Colonic mucosa (tissue), 4 donors: ENCODE results near the gene SPATA16. TPM values are rescaled to one million over a fixed set of nuclear protein-coding genes. Genes with fewer than 3 reads are reported as not detected.

Experiments
- DNase-seq: peaks from one replicate; pipeline ENCODE4 v3.0.0-alpha.2; 2020
- H3K27ac ChIP-seq: fragments of 200-600 bp; one replicate; pipeline ENCODE4 v1.8.0; 2021
- H3K27me3 ChIP-seq: fragments of 200-600 bp; one replicate; pipeline ENCODE4 v1.8.0; 2021
- H3K36me3 ChIP-seq: fragments of 200-600 bp; one replicate; pipeline ENCODE4 v1.8.0; 2021
- H3K4me1 ChIP-seq: fragments of 200-600 bp; one replicate; pipeline ENCODE4 v1.8.0; 2021; ENCODE audit warnings: mild to moderate bottlenecking
- H3K4me3 ChIP-seq: fragments of 200-600 bp; one replicate; pipeline ENCODE4 v1.8.0; 2021
- H3K9ac ChIP-seq, 2 donors: one replicate each; pipeline ENCODE4 v1.7.0; 2013; ENCODE audit warnings: control low read depth in 2 of 2, low read depth in 2 of 2, low read length in 2 of 2
- H3K9me3 ChIP-seq: fragments of 200-600 bp; one replicate; pipeline ENCODE4 v1.8.0; 2021
- CTCF ChIP-seq: fragments of 200-600 bp; IDR thresholded peaks from one replicate; pipeline ENCODE4 v1.8.0; 2022; ENCODE audit warnings: antibody characterized with exemption, mild to moderate bottlenecking
- intact Hi-C: fragments of 100-400 bp; cut with DNase I; formaldehyde crosslinking; loops from one replicate; pipeline ENCODE4 v1.14.1; 2022
- total RNA-seq, 2 donors: library from RNA; stranded (reverse); fragmentation: NEBNext Ultra II Directional in 1 of 2; extraction: Animal tissue kit (Norgen Biotek cat#: 25700) in 1 of 2; gene quantifications; one replicate each; pipeline ENCODE4 v1.2.1, GENCODE V29; 2021
- donor health status: healthy.
- donor health status: DM: no; HTN: no; CAD: no.
- donor health status: DM: no; HTN: no; CAD: no.

SPATA16 gene
- total RNA-seq, 2 donors from 2014 or later, result not detected

GRCh38 chr3:172931746-172932285, 209.2 kb downstream of the SPATA16 start:
- Histone ChIP-seq H3K9ac (no peak overlapping the region), H3K27ac (no peak overlapping the region), H3K27me3 (no peaks in the 10 kb centered on the region), H3K4me1 (no peaks in the 10 kb centered on the region), H3K36me3 (no peaks in the 10 kb centered on the region), H3K9me3 (no peaks in the 10 kb centered on the region), H3K4me3 (no peak overlapping the region)
- no peak for DNase-seq
- intact Hi-C loops, result no loop called here
- TF ChIP-seq CTCF, result no peak

GRCh38 chr3:172929451-172929850, 211.6 kb downstream of the SPATA16 start:
- H3K27ac ChIP-seq, result no peak overlapping the region
- no peaks in the 10 kb centered on the region for H3K4me1 ChIP-seq
- H3K27me3 ChIP-seq, result no peaks in the 10 kb centered on the region
- no peak overlapping the region for H3K9ac ChIP-seq
- no peak for TF ChIP-seq CTCF
- H3K9me3 ChIP-seq, result no peaks in the 10 kb centered on the region
- no peak for DNase-seq
- no peak overlapping the region for H3K4me3 ChIP-seq
- no peaks in the 10 kb centered on the region for H3K36me3 ChIP-seq
- intact Hi-C loops, result no loop called here

- H3K9ac ChIP-seq, result no peak overlapping the region
- no peak overlapping the region for H3K27ac ChIP-seq
- TF ChIP-seq CTCF, result no peak
- intact Hi-C loops, result no loop called here
- no peak overlapping the region for H3K4me3 ChIP-seq
- no peaks in the 10 kb centered on the region for H3K9me3 ChIP-seq
- H3K36me3 ChIP-seq, result no peaks in the 10 kb centered on the region
- DNase-seq, result no peak
- H3K27me3 ChIP-seq, result no peaks in the 10 kb centered on the region
- H3K4me1 ChIP-seq, result no peaks in the 10 kb centered on the region
These were observed 216.5 kb downstream of the SPATA16 start for GRCh38 chr3:172924546-172924945.

GRCh38 chr3:172919297-172919683, 221.7 kb downstream of the SPATA16 start:
- Histone ChIP-seq H3K9me3 (no peaks in the 10 kb centered on the region), H3K9ac (no peak overlapping the region), H3K4me3 (no peak overlapping the region), H3K27me3 (no peaks in the 10 kb centered on the region), H3K4me1 (no peaks in the 10 kb centered on the region), H3K36me3 (no peaks in the 10 kb centered on the region), H3K27ac (no peak overlapping the region)
- intact Hi-C loops, result no loop called here
- no peak for DNase-seq
- TF ChIP-seq CTCF, result no peak

GRCh38 chr3:172918568-172919296, 222.3 kb downstream of the SPATA16 start:
- intact Hi-C loops, result no loop called here
- H3K9me3 ChIP-seq, result no peaks in the 10 kb centered on the region
- DNase-seq, result no peak
- H3K27ac ChIP-seq, result no peak overlapping the region
- H3K27me3 ChIP-seq, result no peaks in the 10 kb centered on the region
- no peak for TF ChIP-seq CTCF
- H3K9ac ChIP-seq, result no peak overlapping the region
- no peaks in the 10 kb centered on the region for H3K36me3 ChIP-seq
- H3K4me1 ChIP-seq, result no peaks in the 10 kb centered on the region
- H3K4me3 ChIP-seq, result no peak overlapping the region
